Hepatocyte (in vitro differentiated cells): Measurements from ENCODE around the gene USH1C. TPM values are rescaled to one million over a fixed set of nuclear protein-coding genes. Genes with fewer than 3 reads are reported as not detected.
A peak's percentile ranks its signal among the peaks of the same experiment; 100 is the strongest.

Experiments
- DNase-seq: peaks from one replicate; pipeline ENCODE4 v3.0.0-alpha.2; 2016; ENCODE audit warnings: low spot score
- H2AFZ ChIP-seq: fragments of 200-600 bp; sonication (generic); 2 replicates; pipeline ENCODE4 v1.6.0; 2016; ENCODE audit warnings: antibody characterized with exemption, mild to moderate bottlenecking
- H3K27ac ChIP-seq: fragments of 200-600 bp; sonication (generic); 2 replicates; pipeline ENCODE4 v1.5.1; 2016; ENCODE audit warnings: mild to moderate bottlenecking
- H3K27me3 ChIP-seq: fragments of 200-600 bp; sonication (generic); 2 replicates; pipeline ENCODE4 v1.6.1; 2016
- H3K36me3 ChIP-seq: fragments of 200-600 bp; sonication (generic); replicated peaks from 2 replicates; pipeline ENCODE4 v1.5.1; 2016; ENCODE audit warnings: low read depth; ENCODE audit not compliant: insufficient read depth
- H3K4me1 ChIP-seq: fragments of 200-600 bp; sonication (generic); 2 replicates; pipeline ENCODE4 v1.5.1; 2016; ENCODE audit warnings: mild to moderate bottlenecking, moderate library complexity; ENCODE audit not compliant: insufficient read depth
- H3K4me2 ChIP-seq: fragments of 200-600 bp; sonication (generic); 2 replicates; pipeline ENCODE4 v1.6.0; 2016
- H3K4me3 ChIP-seq: fragments of 200-600 bp; sonication (generic); 2 replicates; pipeline ENCODE4 v1.5.1; 2016; ENCODE audit warnings: mild to moderate bottlenecking
- H3K79me2 ChIP-seq: fragments of 200-600 bp; sonication (generic); 2 replicates; pipeline ENCODE4 v1.6.0; 2017; ENCODE audit warnings: mild to moderate bottlenecking
- H3K9me2 ChIP-seq: fragments of 200-600 bp; sonication (generic); replicated peaks from 2 replicates; pipeline ENCODE4 v1.6.0; 2017; ENCODE audit warnings: mild to moderate bottlenecking; ENCODE audit not compliant: insufficient read depth
- H3K9me3 ChIP-seq: fragments of 200-600 bp; sonication (generic); 2 replicates; pipeline ENCODE4 v1.5.1; 2016; ENCODE audit warnings: low read depth, mild to moderate bottlenecking
- H4K20me1 ChIP-seq: fragments of 200-600 bp; sonication (generic); 2 replicates; pipeline ENCODE4 v1.6.0; 2016; ENCODE audit warnings: mild to moderate bottlenecking; ENCODE audit not compliant: insufficient read depth, poor library complexity, severe bottlenecking
- CTCF ChIP-seq: fragments of 200-600 bp; sonication (generic); IDR thresholded peaks from 2 replicates; pipeline ENCODE4 v1.5.1; 2016; ENCODE audit warnings: antibody characterized with exemption, mild to moderate bottlenecking; ENCODE audit not compliant: poor library complexity
- EZH2 ChIP-seq: fragments of 200-600 bp; sonication (generic); IDR thresholded peaks from 2 replicates; pipeline ENCODE4 v1.6.1; 2016; ENCODE audit warnings: antibody characterized with exemption, mild to moderate bottlenecking, borderline replicate concordance
- EZH2phosphoT487 ChIP-seq: fragments of 200-600 bp; sonication (generic); IDR thresholded peaks from one replicate; pipeline ENCODE4 v1.6.1; 2018; ENCODE audit warnings: antibody characterized with exemption, mild to moderate bottlenecking, low read depth, moderate library complexity; ENCODE audit not compliant: unreplicated experiment, severe bottlenecking
- WGBS: methylation state at CpG from one replicate; pipeline ENCODE4 v1.1.6; 2016; ENCODE audit warnings: low lambda C conversion rate; ENCODE audit errors: missing lambda C conversion rate; 5-methylcytosine and 5-hydroxymethylcytosine counted together
- polyA plus RNA-seq: library from polyadenylated mRNA; unstranded; fragments of >200 nt; fragmentation: Nextera tagmentation; extraction: Ambion mirVana; gene quantifications from 2 replicates; pipeline ENCODE4 v1.2.1, GENCODE V29; 2016
- total RNA-seq: library from RNA; depleted of rRNA; stranded (reverse); fragments of >200 nt; gene quantifications from 2 replicates; pipeline ENCODE4 v1.2.3, GENCODE V29; 2014

Gene USH1C
- total and polyA plus RNA-seq, 2 experiments from 2014 or later = 54.3 to 60.6 TPM

- Histone ChIP-seq H3K27me3 (no peaks in the 10 kb centered on the region), H3K9me2 (no peaks in the 10 kb centered on the region), H3K79me2 (peaks cover 63% of the 10 kb centered on the region), H3K9me3 (no peaks in the 10 kb centered on the region), H3K4me2 (no peak overlapping the region), H3K36me3 (no peaks in the 10 kb centered on the region), H3K4me1 (peaks cover 49% of the 10 kb centered on the region), H2AFZ (no peak overlapping the region), H3K27ac (no peak overlapping the region), H4K20me1 (peaks cover 17% of the 10 kb centered on the region), H3K4me3 (no peak overlapping the region)
- TF ChIP-seq EZH2phosphoT487 (no peak), CTCF (no peak), EZH2 (no peak)
- DNase-seq = no peak
- 89% methylated on average over 3 of the region's 3 CpGs for WGBS
Measured at GRCh38 chr11:17535488-17535887, 8.7 kb downstream of the USH1C start.

GRCh38 chr11:17533778-17534415 is 10.3 kb downstream of the USH1C start:
- H3K4me2 ChIP-seq = no peak overlapping the region
- H3K36me3 ChIP-seq = no peaks in the 10 kb centered on the region
- no peaks in the 10 kb centered on the region for H3K9me3 ChIP-seq
- no peaks in the 10 kb centered on the region for H3K27me3 ChIP-seq
- peaks cover 38% of the 10 kb centered on the region for H3K4me1 ChIP-seq
- peaks cover 59% of the 10 kb centered on the region for H3K79me2 ChIP-seq
- 76% methylated on average over 11 of the region's 11 CpGs for WGBS
- peak overlapping the region; percentile 65 for H3K27ac ChIP-seq
- no peak for TF ChIP-seq EZH2phosphoT487
- no peak for TF ChIP-seq EZH2
- TF ChIP-seq CTCF = no peak
- DNase-seq = no peak
- H2AFZ ChIP-seq = no peak overlapping the region
- no peak overlapping the region for H3K4me3 ChIP-seq
- H4K20me1 ChIP-seq = peaks cover 14% of the 10 kb centered on the region
- no peaks in the 10 kb centered on the region for H3K9me2 ChIP-seq

GRCh38 chr11:17533341-17533740 is 10.9 kb downstream of the USH1C start:
- Histone ChIP-seq H3K27me3 (no peaks in the 10 kb centered on the region), H3K4me1 (peaks cover 34% of the 10 kb centered on the region), H3K27ac (peak overlapping the region; percentile 65), H3K36me3 (no peaks in the 10 kb centered on the region), H3K79me2 (peaks cover 56% of the 10 kb centered on the region), H3K9me2 (no peaks in the 10 kb centered on the region), H3K9me3 (no peaks in the 10 kb centered on the region), H3K4me3 (no peak overlapping the region), H3K4me2 (no peak overlapping the region), H2AFZ (no peak overlapping the region), H4K20me1 (peaks cover 9% of the 10 kb centered on the region)
- WGBS = 91% methylated on average over 6 of the region's 6 CpGs
- TF ChIP-seq EZH2phosphoT487 = no peak
- no peak for TF ChIP-seq EZH2
- no peak for TF ChIP-seq CTCF
- no peak for DNase-seq

GRCh38 chr11:17532784-17533183 is 11.4 kb downstream of the USH1C start:
- Histone ChIP-seq H3K27ac (peak overlapping the region; percentile 65), H3K9me3 (no peaks in the 10 kb centered on the region), H3K4me1 (peaks cover 33% of the 10 kb centered on the region), H3K36me3 (no peaks in the 10 kb centered on the region), H3K9me2 (no peaks in the 10 kb centered on the region), H3K4me3 (no peak overlapping the region), H4K20me1 (peaks cover 5% of the 10 kb centered on the region), H3K27me3 (no peaks in the 10 kb centered on the region), H3K4me2 (no peak overlapping the region), H2AFZ (no peak overlapping the region), H3K79me2 (peaks cover 50% of the 10 kb centered on the region)
- no peak for TF ChIP-seq EZH2phosphoT487
- no peak for TF ChIP-seq EZH2
- TF ChIP-seq CTCF = no peak
- 71% methylated on average over 2 of the region's 2 CpGs for WGBS
- DNase-seq = no peak
